GM18519 (cell line): Measurements from ENCODE around the gene SETD2.

Experiments
- ATAC-seq: cut with Tn5 transposase; IDR thresholded peaks from one replicate; pipeline ENCODE4 v1.9.1; 2021; ENCODE audit warnings: mild to moderate bottlenecking, moderate library complexity; ENCODE audit not compliant: unreplicated experiment, low FRiP score

SETD2 gene

GRCh38 chr3:47012342-47013230 is 151.3 kb downstream of the SETD2 start:
- ATAC-seq = no peak

GRCh38 chr3:47011371-47011770 is 152.5 kb downstream of the SETD2 start:
- no peak for ATAC-seq

- ATAC-seq = no peak
Observed at GRCh38 chr3:47010910-47011309, 153.0 kb downstream of the SETD2 start.

GRCh38 chr3:47010111-47010712 is 153.7 kb downstream of the SETD2 start:
- ATAC-seq = no peak

GRCh38 chr3:47009225-47010110 is 154.4 kb downstream of the SETD2 start:
- ATAC-seq = peak; percentile 79

- no peak for ATAC-seq
Observed at GRCh38 chr3:47008851-47009224, 155.1 kb downstream of the SETD2 start.

- ATAC-seq = no peak
Observed at GRCh38 chr3:47008234-47008796, 155.6 kb downstream of the SETD2 start.

GRCh38 chr3:47007482-47008233 is 156.3 kb downstream of the SETD2 start:
- no peak for ATAC-seq

GRCh38 chr3:47007001-47007400 is 156.9 kb downstream of the SETD2 start:
- ATAC-seq = no peak

GRCh38 chr3:47006145-47006651 is 157.7 kb downstream of the SETD2 start:
- ATAC-seq = no peak

- no peak for ATAC-seq
Observed at GRCh38 chr3:47005212-47006144, 158.4 kb downstream of the SETD2 start.

GRCh38 chr3:47004369-47005211 is 159.3 kb downstream of the SETD2 start:
- no peak for ATAC-seq

- no peak for ATAC-seq
Observed at GRCh38 chr3:47003461-47004368, 160.2 kb downstream of the SETD2 start.

- ATAC-seq = no peak
Observed at GRCh38 chr3:47003056-47003410, 160.9 kb downstream of the SETD2 start.

GRCh38 chr3:47002171-47003055 is 161.5 kb downstream of the SETD2 start:
- ATAC-seq = no peak

GRCh38 chr3:47001731-47002170 is 162.2 kb downstream of the SETD2 start:
- ATAC-seq = no peak
